Activated naive CD8-positive, alpha-beta T cell treated with anti-CD3 and anti-CD28 coated beads, Interleukin-2, amount 50 U/mL, for 16 hours (primary cell): Measurements from ENCODE around the gene PKDCC.

Source experiments
- DNase-seq: peaks from one replicate; pipeline ENCODE4 v3.0.0-alpha.2; 2020; ENCODE audit warnings: low read depth, low spot score

PKDCC gene, protein sequence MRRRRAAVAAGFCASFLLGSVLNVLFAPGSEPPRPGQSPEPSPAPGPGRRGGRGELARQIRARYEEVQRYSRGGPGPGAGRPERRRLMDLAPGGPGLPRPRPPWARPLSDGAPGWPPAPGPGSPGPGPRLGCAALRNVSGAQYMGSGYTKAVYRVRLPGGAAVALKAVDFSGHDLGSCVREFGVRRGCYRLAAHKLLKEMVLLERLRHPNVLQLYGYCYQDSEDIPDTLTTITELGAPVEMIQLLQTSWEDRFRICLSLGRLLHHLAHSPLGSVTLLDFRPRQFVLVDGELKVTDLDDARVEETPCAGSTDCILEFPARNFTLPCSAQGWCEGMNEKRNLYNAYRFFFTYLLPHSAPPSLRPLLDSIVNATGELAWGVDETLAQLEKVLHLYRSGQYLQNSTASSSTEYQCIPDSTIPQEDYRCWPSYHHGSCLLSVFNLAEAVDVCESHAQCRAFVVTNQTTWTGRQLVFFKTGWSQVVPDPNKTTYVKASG

DNA sequence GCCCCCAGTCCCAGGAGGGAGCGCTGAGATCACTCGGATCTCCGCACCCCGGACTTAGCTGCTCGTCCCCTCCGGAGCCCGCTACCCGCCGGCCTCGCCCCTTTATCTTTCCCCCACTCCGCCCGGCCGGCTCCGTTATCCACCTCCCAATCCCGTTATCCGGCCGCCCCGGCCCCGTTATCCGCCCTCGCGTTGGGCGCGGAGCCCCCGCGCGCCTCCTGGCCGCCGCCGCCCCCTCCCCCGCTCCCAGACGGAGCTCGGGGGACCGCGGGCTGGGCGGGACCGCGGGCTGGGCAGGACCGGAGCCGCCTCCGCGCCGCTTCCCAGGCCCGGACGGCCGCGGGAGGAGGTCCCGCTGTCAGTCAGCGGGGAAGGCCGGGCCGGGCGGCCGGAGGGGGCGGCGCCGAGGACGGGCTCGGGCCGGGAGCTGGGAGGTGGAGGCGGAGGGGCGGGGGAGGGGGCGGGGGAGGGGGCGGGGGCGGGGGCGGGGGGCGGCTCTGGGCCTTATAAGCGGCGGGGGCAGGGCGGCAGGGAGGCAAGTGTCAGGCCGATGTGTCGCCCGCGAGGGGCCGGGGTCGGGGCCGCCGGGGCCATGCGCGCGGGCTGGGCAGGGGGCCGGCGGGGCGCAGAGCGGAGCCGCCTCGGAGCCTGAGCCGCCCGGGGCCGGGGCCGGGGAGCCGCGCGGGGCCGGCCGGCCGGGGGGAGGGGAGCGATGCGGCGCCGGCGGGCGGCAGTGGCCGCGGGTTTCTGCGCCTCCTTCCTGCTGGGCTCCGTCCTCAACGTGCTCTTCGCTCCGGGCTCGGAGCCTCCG lies at the start of gene PKDCC:
TSS of gene PKDCC (plus strand) at position 534 of the 811 bp plus-strand sequence. CDS start at position 713, 179 bp downstream.
- DNase-seq, result no peak

DNA sequence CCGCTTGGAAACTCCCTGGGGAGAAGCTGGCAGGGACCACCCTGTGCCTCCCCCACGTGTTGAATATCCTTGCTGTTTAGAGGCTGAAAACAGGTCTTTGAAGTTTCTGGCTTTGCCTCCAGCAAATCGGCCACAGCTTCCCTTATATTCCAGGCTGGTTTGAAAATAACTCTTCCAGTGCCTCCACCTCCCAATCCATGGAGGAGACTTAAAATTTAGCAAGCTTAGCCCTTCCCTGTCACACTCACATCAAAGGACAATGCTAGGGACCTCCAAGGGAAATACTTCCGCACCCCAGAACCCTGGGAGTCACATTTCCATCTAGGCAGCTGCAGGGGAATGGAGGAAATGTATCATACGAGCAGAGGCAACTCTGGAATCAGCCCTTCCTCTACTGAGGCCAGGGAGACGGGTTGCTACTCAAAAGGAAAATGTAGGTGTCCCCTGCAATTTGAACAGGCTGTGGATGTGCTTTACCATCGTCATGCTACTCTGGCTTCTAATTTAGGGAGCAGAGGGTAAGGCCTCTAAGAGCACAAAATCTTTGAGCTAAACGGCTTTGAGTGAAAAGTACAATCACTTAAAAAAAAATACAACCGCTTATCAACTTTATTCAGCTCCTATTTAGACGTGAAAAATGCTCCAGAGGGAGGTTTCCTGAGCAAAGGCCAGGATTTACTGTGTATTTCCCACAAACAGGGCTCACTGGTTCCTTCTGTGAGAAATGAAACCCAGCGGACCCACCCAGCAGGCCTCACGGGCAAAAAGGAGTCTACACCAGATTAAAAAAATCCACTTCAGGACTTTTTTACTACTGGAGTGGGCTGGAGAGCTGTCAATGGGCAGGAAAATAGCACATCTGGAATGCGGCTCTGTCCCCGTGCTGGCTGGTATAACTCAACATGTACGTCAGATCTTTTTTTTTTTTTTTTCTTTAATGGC lies 49.4 kb upstream of the PKDCC start:
- no peak for DNase-seq

DNA sequence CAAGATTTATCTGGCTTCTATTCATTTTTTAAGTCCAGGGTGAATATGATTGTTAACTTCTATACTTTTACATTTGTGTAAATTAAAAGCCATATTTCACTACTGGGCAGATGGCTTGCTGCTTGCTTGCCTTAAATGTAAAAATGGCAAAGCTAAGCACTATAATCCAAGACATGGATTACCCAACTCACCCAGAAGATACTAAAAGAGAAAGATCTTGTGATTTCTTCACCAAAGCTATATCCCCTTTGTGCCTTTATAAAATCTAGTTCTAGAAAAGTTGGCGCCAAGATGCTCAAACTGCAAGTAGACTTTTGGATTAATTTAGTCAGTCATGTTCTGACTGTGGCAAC lies 48.7 kb upstream of the PKDCC start:
- no peak for DNase-seq

DNA sequence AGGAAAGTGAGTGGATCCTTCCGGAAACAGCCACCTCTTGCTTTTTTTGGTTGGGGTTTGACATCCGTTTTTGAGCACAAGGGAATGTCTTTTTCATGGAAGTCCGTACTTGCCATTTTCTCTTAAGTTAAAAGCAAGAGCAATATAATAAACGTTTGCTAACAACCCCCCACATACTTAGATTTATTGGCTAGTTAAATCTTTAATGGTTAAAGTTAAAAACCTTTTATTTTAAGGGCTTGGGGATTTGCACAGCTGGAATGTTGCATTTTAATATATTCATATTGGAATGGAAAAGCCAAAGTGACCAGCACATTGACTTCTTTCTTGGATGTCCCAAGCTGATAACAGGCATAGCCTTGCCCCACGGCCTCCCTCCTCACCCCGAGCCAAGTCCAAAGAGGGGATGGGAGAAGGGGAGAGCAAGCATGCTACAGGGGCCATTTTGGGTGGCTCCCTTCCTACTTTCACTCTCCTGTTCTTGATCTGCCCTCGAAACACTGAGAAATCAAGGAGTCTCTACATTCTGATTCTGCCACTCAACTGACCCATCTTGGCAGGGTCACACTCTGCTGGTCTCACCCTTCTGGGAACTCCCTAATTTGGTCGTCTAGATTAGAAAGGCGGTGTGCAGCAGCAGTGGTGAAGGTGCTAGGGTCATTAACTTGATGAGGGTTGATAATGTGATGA lies 48.1 kb upstream of the PKDCC start:
- DNase-seq, result no peak

DNA sequence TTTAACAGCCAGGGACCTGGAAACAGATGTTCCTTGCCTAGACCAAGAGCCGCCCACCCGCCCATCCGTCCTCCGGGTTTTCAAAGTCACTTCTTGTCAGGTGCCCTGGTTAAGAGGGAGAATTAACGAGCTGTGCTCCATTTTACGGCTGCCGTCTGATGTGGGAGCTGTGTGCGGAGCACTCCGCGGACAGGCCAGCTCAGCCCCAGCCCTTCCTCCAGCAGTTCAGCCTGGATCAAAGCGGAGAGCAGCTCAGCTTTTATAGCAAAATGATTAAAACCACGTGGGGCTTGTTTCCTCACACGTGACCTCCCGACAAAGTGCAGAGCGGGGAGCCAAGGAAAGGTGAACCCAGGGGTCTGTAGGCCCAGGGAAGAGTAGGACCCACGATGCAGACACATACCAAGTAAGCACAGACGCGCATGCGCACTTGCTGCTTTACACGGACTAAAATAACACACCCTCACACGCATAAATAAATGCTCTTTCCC lies 46.1 kb upstream of the PKDCC start:
- no peak for DNase-seq

DNA sequence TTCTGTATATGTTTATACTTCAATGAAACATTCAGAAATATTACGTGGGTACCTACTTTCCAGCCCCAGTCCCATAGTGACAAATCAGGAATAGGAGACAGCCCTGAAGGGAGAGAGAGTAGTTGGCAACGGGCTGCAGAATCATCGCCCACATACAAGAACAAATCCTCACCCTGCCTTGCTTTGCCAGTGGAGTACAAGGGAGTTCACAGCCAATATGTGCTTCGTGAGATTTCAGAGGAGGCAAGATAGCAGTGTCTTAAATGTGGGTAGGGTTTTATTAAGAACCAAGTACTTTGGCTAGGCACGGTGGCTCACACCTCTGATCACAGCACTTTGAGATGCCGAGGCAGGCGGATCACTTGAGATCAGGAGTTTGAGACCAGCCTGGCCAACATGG lies 40.3 kb upstream of the PKDCC start:
- no peak for DNase-seq

DNA sequence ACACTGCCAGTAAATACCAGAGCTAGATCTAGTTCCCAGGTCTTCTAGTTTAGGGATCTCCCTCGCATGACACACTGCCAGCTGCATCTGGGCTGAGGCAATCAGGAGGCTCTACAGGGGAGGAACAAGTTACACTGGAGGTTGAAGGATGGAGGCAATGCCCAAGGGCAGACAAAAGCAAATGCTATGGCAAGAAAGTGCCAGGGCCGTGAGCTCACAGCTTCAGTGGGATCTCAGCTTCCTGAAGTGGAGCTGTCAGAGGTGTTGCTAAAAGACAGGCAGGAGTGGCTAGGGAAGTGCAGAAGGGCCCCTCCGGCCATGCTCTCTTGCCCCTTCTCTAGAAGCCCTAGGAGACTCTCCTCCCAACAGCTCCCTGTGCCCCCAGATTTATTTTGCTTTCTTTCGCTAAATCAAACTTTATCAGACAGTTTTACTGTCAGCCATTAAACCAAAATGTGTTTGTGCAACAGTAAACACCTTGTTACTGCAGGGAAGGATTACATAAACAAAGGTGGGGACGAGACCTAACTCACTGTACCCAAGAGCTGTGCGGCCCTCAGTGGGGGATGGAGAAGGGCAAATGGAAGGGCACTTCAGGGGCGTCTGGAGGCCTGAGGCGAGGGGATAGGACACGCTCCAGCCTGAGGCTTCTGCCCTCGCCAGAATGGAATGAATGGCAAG lies 39.4 kb upstream of the PKDCC start:
- no peak for DNase-seq

DNA sequence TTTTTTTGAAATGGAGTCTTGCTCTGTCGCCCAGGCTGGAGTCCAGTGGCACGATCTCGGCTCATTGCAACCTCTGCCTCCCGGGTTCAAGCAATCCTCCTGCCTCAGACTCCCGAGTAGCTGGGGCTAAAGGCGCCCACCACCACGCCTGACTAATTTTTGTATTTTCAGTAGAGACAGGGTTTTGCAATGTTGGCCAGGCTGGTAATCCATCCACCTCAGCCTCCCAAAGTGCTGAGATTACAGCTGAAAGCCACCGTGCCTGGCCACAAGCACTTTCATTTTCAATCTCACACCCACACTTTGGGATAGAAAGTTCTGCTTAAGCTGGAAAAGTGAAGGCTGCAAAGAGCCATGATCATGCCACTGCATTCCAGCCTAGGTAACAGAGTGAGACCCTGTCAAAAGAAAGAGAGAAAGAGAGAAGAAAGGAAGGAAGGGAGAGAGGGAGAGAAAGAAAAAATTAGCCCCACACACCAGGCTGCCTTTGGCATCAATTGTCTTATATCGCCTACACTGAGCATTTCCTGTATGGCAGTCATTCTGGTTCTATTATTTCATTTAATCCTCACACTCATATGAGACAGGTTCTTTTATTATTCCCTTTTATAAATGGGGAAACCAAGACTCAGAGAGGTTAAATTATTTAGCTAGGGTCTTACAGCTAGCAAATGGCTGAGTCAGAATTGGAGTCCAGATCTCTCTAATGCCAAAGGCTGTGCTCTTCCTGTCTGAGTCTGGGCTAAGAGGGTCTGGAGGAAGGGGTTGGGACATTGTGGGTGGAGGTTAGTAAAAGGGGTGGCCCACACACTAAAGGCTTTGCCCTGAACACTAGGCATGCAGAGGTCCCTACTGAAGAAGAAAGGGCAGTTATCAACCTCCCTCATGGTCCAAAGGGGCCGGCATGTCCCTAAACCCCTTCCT lies 37.9 kb upstream of the PKDCC start:
- DNase-seq, result no peak

DNA sequence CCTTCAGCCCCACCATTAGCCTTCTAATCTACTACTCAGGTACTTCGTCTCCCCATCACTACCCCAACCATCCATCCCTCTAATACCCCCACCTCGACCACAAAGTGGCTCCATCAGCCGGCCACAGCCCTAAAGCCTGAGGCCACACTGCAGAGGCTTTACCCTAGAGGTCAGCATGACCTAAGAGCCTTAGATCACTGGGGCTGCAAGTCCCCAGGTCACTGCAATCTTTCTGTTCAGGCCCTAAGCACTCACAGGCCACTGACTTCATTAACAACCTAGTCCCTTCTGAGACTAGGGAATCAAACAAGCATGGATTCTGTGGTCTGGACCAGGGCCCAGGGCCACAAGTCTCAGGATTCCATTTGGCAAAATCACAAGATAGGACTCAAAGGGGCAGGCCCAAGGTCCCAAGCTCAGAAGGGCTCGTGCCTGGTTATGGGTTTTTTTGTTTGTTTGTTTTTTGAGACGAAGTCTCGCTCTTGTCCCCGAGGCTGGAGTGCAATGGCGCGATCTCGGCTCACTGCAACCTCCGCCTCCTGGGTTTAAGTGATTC lies 37.0 kb upstream of the PKDCC start:
- no peak for DNase-seq

DNA sequence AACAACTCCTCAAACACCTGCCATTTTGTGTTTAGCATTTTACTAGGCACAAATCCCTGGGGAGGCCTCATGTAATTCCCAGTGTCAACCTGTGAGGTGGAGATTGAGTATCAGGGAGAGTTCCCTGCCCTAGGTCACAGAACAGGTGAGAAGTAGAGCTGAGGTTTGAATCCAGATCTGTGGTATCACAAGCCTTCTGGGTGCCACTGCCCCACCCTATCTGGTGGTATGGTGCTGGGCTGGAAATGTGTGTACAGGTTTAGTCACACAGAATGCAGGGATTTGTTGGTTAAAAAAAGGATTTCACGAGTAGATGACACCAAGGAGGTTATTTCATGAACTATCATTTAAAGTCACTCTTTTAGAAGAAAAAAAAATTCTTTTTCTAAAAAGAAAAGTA lies 35.7 kb upstream of the PKDCC start:
- DNase-seq, result no peak

DNA sequence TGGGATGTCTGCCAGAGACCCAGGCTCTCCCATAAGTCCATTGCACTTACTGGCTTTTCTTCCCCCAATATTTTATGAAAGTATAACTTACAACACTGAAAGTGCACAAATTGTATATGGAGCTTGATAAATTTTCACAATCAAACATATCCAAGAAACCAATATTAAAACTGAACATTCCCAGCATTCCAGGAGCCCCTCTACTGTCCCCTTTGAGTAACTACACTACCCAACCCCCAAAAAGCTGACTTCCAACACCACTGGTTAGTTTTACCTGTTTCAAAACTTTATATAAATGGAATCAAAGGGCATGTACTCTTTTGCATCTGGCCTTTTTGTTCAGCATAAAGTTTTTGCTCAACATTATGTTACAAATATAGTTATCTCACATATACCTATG lies 35.2 kb upstream of the PKDCC start:
- DNase-seq, result no peak

DNA sequence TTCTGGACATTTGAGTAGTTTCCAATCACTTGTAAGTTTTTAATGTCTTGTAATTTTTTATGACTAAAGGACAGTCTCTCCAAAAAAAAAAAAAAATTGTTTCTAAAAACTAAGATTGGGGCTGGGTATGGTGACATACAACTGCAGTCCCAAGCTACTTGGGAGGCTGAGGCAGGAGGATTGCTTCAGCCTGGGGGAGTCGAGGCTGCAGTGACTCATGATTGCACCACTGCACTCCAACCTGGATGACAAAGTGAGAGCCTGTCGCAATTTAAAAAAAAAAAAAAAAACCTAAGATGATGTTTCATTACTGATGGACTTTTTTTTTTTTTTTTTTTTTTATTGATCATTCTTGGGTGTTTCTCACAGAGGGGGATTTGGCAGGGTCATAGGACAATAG lies 34.4 kb upstream of the PKDCC start:
- no peak for DNase-seq

DNA sequence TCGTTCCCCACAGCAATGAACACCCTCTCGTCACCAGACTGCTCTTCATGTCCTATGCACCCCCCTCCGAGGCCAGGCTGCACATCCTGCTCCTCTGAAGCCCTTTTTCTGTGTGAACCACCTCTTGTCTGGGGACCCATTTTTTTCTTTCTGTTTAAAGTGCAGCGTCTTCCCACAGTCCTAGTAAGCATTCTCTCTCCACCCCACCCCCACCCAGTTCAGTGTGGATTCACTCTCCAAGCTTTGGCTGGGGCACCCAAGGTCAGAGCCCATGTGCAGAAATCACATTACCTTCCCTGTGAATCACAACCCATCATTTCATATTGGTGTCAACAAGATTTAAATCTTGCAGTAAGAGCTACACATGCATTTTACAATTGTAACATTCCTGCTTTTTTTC lies 26.4 kb upstream of the PKDCC start:
- DNase-seq, result no peak

DNA sequence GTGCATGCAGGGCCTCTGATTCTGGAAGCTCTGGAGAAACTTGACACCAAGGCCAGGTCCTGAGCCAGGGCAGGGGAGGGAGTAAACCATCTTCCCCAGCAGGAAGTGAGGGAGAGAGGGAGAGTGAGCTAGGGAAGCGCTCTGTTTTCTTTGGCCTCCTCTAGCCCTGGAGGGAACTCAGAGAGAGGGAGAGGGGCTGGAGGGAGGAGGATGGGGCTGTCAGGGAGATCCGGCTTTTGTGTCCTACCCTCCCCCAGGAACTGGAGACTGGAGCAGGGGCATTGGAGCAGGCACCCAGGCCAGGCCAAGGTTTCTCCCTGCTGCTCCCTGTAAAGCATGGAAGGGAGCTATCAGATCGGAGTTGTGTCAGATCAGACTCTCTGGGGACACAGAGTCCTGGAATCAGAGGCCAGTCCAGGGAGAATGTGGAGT lies 22.7 kb upstream of the PKDCC start:
- no peak for DNase-seq

DNA sequence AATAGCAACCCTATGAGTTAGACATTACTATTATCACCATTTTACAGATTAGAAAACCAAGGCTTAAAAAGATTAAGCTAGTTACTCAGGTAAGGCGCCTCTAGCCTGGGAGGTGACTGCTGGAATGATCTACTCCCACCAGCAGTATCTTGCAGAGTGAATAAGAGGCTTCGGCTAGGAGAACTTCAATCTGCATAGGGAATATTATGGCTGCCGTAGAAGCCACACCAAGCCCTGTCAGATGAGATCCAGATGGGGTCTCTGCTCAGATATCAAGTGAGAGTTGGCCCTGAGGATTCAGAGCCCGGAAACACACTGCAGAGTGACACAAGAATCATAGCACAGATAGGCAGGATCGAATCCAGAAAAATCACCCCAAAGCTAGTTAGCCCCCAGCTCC lies 21.5 kb upstream of the PKDCC start:
- no peak for DNase-seq

DNA sequence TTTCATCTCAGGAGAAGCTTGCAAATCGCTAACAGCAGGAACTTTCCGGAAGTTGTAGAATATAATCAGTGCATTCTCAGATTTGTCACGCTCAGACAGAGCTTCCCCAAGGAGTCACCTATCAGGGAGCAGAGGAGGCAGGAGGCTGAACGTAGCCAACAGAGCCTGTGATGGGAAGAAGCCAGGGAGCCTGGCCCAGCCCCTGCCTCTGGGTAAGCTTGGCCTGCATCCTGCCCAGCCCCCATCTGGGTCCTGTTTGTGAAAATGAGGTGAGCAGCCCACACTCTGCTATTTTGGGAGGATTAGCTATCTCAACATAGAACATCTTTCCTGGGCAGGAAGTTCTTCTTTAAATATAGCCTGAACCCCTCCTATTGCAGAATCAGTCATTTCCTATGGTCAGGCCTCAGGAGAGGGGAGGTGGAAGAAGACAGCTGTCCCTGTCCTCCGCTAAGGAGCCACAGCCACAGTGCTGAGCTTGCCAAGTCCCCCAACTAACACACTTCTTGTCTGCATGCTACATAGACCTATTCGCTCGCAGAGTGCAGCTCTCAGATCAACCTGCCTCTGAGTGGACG lies 19.2 kb upstream of the PKDCC start:
- DNase-seq, result no peak

DNA sequence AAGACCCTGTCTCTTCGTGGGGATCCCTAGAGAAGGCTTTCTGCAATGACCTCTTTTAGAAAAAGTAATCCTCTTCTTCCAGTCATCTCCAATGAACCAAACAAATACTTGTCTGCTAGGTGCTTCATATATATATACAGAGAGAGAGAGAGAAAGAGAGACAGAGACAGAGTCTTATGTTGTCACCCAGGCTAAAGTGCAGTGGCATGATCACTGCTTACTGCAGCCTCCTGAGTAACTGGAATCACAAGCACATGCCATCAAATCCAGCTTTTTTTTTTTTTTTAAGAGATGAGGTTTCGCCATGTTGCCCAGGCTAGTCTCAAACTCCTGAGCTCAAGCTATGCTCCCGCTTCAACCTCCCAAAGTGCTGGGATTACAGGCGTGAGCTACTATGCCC lies 18.6 kb upstream of the PKDCC start:
- DNase-seq, result no peak

DNA sequence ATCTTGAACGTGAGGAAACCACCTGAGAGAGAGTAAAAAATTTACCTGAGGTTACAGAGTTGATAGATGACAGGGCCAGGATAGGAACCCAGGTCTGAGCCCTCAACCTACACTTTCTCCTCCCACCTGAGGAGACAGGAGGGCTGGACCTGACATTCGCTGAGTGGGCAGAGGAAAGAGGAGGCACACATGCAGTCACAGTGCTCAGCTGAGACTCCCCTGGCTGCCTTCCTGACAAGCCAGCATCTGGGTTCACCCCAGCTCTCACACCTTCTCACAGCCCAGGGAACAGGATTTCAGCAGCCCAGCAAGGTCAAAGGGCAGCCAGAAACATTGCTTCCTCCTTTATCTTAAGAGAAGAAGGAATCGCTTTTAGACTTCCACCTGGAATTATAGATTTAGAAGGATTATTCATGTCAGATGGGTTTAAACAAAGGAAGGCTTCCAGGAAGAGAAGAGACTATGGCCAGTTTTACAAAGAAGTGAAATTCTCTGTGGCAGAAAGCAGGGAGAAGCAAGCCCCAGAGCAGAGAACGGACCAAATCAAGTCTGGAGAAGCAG lies 18.1 kb upstream of the PKDCC start:
- no peak for DNase-seq
